Sigmoid colon (tissue), 7 donors: ENCODE data around the gene MASP1. TPM values are rescaled to one million over a fixed set of nuclear protein-coding genes. Genes with fewer than 3 reads are reported as not detected.

ENCODE experiments used
- DNase-seq: peaks from one replicate; pipeline ENCODE4 v3.0.0-alpha.2; 2019
- H3K27ac ChIP-seq, 4 donors: fragments of 200-600 bp; sonication (generic); one replicate each; pipeline ENCODE4 v1.5.1; 2016 to 2019; ENCODE audit warnings: mild to moderate bottlenecking in 1 of 4
- H3K27me3 ChIP-seq, 3 donors: fragments of 200-600 bp; sonication (generic); one replicate each; pipeline ENCODE4 v1.5.1; 2019; ENCODE audit warnings: mild to moderate bottlenecking in 1 of 3
- H3K36me3 ChIP-seq, 4 donors: fragments of 200-600 bp; sonication (generic); one replicate each; pipeline ENCODE4 v1.5.1; 2016 to 2019
- H3K4me1 ChIP-seq, 4 donors: fragments of 200-600 bp; sonication (generic); one replicate each; pipeline ENCODE4 v1.5.1; 2017 to 2019
- H3K4me3 ChIP-seq, 4 donors: fragments of 200-600 bp; sonication (generic); one replicate each; pipeline ENCODE4 v1.5.1; 2017 to 2019; ENCODE audit warnings: mild to moderate bottlenecking in 2 of 4, moderate library complexity in 1 of 4
- H3K9me3 ChIP-seq, 4 donors: fragments of 200-600 bp in 3 of 4; sonication (generic) in 3 of 4; one replicate each; pipeline versions ENCODE4 v1.5.1 to v1.6.1; 2013 to 2019
- EP300 ChIP-seq, 4 donors: sonication (generic); formaldehyde crosslinking; IDR thresholded peaks; one replicate each; pipeline ENCODE4 v1.6.1; 2017; ENCODE audit warnings: antibody characterized with exemption in 4 of 4
- POLR2A ChIP-seq, 2 donors: fragments of 450-650 bp; IDR thresholded peaks; one replicate each; pipeline ENCODE4 v1.6.1; 2016; ENCODE audit warnings: antibody characterized with exemption in 2 of 2, mild to moderate bottlenecking in 2 of 2, moderate library complexity in 2 of 2
- POLR2AphosphoS5 ChIP-seq, 4 donors: sonication (generic); formaldehyde crosslinking; IDR thresholded peaks; one replicate each; pipeline ENCODE4 v1.6.1; 2017; ENCODE audit warnings: antibody characterized with exemption in 4 of 4
- WGBS, 2 donors: extraction: QIAGEN DNeasy Blood & Tissue Kit; methylation state at CpG; one replicate each; pipeline ENCODE4 v1.1.7; 2013; 5-methylcytosine and 5-hydroxymethylcytosine counted together
- intact Hi-C: fragments of 100-400 bp; cut with DNase I; formaldehyde crosslinking; loops from one replicate; pipeline ENCODE4 v1.15.1; 2023
- polyA plus RNA-seq, 3 donors: library from polyadenylated mRNA; stranded (reverse); fragments of 200-250 nt; gene quantifications; one replicate each; pipeline ENCODE4 v1.2.3, GENCODE V29; 2013
- total RNA-seq, 4 donors: library from RNA; depleted of rRNA; stranded (reverse); fragments of >200 nt; gene quantifications; one replicate each; pipeline ENCODE4 v1.1.0, GENCODE V29; 2016
- TF ChIP-seq, protein P1 (sequence below), 4 experiments: fragments of 450-650 bp in 3 of 4; fragments of 200-600 bp in 1 of 4; IDR thresholded peaks; one replicate each; pipeline ENCODE4 v1.5.1; 2016 to 2019; ENCODE audit warnings: antibody characterized with exemption in 4 of 4, mild to moderate bottlenecking in 3 of 4, moderate library complexity in 2 of 4
- donor health status: healthy with polysubstance abuse.
- donor health status: Bipolar disorder and iron deficiency.
- donor health status: healthy.

The MASP1 gene
- total and polyA plus RNA-seq, 7 donors, result 0.69 to 236 (median 93.5) TPM

DNA sequence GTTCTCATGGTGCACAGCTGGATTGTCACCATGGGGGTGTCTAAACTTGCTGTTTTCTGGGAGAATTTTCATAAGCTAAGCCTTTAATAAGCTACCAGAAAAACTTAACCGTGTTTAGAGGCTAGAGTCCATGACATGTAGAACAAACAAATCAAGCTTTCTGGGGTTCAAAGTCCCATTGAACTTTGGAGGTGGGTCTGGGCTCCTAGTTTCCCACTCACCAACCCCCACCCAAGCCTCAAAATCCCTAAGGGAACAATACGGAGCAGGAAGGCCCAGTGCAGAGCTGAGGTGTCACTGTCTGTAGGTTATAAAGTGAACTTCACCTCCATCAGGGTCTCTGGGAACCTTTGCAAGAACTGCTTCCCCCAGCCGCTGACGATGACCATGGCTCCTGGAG, 68.7 kb downstream of the MASP1 start:
- TF ChIP-seq EP300 (IDR thresholded peaks at IDR 0.05) (no peak), POLR2A (IDR thresholded peaks at IDR 0.05) (no peak), POLR2AphosphoS5 (IDR thresholded peaks at IDR 0.05) (no peak)
- TF ChIP-seq, protein P1, sequence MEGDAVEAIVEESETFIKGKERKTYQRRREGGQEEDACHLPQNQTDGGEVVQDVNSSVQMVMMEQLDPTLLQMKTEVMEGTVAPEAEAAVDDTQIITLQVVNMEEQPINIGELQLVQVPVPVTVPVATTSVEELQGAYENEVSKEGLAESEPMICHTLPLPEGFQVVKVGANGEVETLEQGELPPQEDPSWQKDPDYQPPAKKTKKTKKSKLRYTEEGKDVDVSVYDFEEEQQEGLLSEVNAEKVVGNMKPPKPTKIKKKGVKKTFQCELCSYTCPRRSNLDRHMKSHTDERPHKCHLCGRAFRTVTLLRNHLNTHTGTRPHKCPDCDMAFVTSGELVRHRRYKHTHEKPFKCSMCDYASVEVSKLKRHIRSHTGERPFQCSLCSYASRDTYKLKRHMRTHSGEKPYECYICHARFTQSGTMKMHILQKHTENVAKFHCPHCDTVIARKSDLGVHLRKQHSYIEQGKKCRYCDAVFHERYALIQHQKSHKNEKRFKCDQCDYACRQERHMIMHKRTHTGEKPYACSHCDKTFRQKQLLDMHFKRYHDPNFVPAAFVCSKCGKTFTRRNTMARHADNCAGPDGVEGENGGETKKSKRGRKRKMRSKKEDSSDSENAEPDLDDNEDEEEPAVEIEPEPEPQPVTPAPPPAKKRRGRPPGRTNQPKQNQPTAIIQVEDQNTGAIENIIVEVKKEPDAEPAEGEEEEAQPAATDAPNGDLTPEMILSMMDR (IDR thresholded peaks at IDR 0.05), result no peak
- H3K4me3 ChIP-seq, result no peak overlapping the region
- H3K9me3 ChIP-seq, result no peaks in the 10 kb centered on the region
- no peaks in the 10 kb centered on the region for H3K36me3 ChIP-seq
- no peak for DNase-seq
- no peak overlapping the region for H3K27ac ChIP-seq
- peaks cover 0 to 24% (median 11%) of the 10 kb centered on the region in 4 donors for H3K4me1 ChIP-seq
- no peaks in the 10 kb centered on the region for H3K27me3 ChIP-seq
- 65 to 74% methylated on average over 4 of the region's 4 CpGs for WGBS, 2 donors
- intact Hi-C loops, result loop anchor here (5.0 kb wide), 1 partner anchor 490 kb away; no protein-coding TSS in a partner anchor

DNA sequence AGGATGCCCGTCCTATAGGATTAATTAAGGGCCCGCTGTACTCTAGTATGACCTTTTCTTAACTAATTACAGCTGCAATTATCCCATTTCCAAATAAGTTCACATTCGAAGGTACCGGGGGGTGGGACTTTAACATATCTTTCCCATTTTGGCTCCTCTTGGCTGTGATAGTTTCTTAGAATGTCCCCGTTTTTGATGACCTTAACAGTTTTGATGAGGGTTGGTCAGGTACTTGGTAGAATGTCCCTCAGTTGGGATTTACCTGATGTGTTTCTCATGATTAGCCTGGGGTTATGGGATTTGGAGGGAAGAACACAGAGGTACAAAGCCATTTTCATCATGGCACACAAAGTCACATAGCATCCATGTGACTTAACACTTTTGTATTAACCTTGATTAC, 76.1 kb downstream of the MASP1 start:
- TF ChIP-seq POLR2AphosphoS5 (IDR thresholded peaks at IDR 0.05) (no peak), EP300 (IDR thresholded peaks at IDR 0.05) (no peak), POLR2A (IDR thresholded peaks at IDR 0.05) (no peak)
- TF ChIP-seq, protein P1 (IDR thresholded peaks at IDR 0.05), result no peak
- Histone ChIP-seq H3K4me1 (peaks cover 0 to 41% (median 34%) of the 10 kb centered on the region in 4 donors), H3K9me3 (no peaks in the 10 kb centered on the region), H3K27me3 (no peaks in the 10 kb centered on the region), H3K36me3 (no peaks in the 10 kb centered on the region), H3K27ac (no peak overlapping the region), H3K4me3 (no peak overlapping the region)
- intact Hi-C loops, result no loop called here
- 94% methylated on average over 5 of the region's 5 CpGs for WGBS, 2 donors
- DNase-seq, result no peak

DNA sequence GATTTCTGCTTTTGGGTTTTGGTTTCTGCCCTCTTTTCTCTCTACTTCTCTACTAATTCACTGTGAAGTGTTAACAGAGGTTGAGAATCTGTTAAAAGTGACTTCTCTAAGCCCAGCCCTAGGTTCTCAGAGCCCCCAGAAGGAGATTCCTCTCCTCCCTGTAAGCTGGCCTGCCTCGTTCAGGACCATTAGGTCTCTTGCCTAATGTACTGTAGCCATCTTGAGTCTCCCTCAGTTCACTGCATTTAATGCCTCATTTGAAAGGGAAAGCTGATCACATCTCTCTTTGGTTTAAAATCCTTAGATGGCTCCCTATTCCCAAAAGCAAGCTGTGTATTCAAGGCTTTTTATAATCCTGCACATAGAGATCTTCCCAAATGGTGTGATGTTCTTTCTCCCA, 77.9 kb downstream of the MASP1 start:
- WGBS, 2 donors, result 83 to 96% methylated on average over 1 of the region's 1 CpG
- H3K4me1 ChIP-seq, result peaks cover 0 to 50% (median 47%) of the 10 kb centered on the region in 4 donors
- no peak for DNase-seq

DNA sequence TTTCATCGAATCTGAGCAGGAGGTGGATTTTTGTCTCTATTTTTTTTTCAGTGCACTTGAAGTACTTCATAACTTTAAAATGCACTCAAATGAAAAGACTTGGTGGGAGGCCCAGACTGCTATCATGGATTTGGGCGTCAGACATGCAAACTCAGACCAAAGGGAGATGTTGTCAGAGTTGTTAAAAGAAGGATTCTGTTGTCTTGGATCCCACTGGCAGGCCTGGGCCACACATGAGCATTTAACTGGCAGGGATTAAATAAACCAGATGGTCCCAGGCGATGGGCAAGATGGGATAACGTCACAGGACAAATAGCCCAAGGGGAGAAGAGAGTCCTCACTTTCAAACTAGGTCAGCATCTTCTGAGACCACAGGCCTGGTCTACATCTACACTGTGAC, 78.8 kb downstream of the MASP1 start:
- Histone ChIP-seq H3K4me3 (no peak overlapping the region), H3K27me3 (no peaks in the 10 kb centered on the region), H3K27ac (peak overlapping the region in 3 of 4 donors; percentile 55 to 76 (median 76)), H3K4me1 (peaks cover 0 to 56% (median 52%) of the 10 kb centered on the region in 4 donors), H3K36me3 (no peaks in the 10 kb centered on the region), H3K9me3 (no peaks in the 10 kb centered on the region)
- TF ChIP-seq POLR2AphosphoS5 (IDR thresholded peaks at IDR 0.05), result peak in 2 of 4 donors; percentile 17 to 23
- no peak for TF ChIP-seq POLR2A (IDR thresholded peaks at IDR 0.05)
- intact Hi-C loops, result no loop called here
- DNase-seq, result no peak
- WGBS, 2 donors, result 85 to 86% methylated on average over 4 of the region's 4 CpGs

More for the DNA sequence above, 77.9 kb downstream of the MASP1 start:
- H3K9me3 ChIP-seq, result no peaks in the 10 kb centered on the region
- peak overlapping the region in 2 of 4 donors; percentile 76 for H3K27ac ChIP-seq
- no peaks in the 10 kb centered on the region for H3K36me3 ChIP-seq
- H3K4me3 ChIP-seq, result no peak overlapping the region
- TF ChIP-seq POLR2A (IDR thresholded peaks at IDR 0.05) (no peak), EP300 (IDR thresholded peaks at IDR 0.05) (no peak), POLR2AphosphoS5 (IDR thresholded peaks at IDR 0.05) (no peak)
- TF ChIP-seq, protein P1 (IDR thresholded peaks at IDR 0.05), result no peak
- intact Hi-C loops, result no loop called here
- H3K27me3 ChIP-seq, result no peaks in the 10 kb centered on the region

DNA sequence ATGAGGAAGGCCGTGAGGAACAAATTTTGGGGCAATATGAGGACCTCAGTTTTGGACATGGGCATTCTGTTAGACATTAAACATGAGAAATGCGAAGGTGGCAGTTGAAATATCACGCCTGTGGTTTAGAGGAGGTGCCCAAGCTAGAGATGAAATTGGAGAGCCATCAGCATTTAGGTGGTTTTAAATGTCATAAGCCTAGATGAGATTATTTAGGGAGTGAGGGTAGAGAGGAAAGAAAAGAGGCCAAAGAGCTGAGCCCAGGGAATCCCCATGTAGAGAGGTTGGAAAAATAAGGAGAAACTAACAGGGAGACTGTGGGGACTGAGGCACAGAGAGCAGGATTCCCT, 79.4 kb downstream of the MASP1 start:
- DNase-seq, result no peak
- intact Hi-C loops, result no loop called here
- Histone ChIP-seq H3K9me3 (no peaks in the 10 kb centered on the region), H3K27ac (peak overlapping the region in 3 of 4 donors; percentile 55 to 76 (median 76)), H3K4me1 (peaks cover 0 to 56% (median 55%) of the 10 kb centered on the region in 4 donors), H3K36me3 (no peaks in the 10 kb centered on the region), H3K27me3 (no peaks in the 10 kb centered on the region), H3K4me3 (no peak overlapping the region)
- WGBS, 2 donors, result 86 to 91% methylated on average over 3 of the region's 3 CpGs
- no peak for TF ChIP-seq EP300 (IDR thresholded peaks at IDR 0.05)
- TF ChIP-seq POLR2AphosphoS5 (IDR thresholded peaks at IDR 0.05), result no peak
- TF ChIP-seq, protein P1 (IDR thresholded peaks at IDR 0.05), result no peak
- TF ChIP-seq POLR2A (IDR thresholded peaks at IDR 0.05), result no peak
